GM12878 (cell line): ENCODE measurements around the gene SGCD. TPM values are rescaled to one million over a fixed set of nuclear protein-coding genes. Genes with fewer than 3 reads are reported as not detected.

Source experiments
- ATAC-seq: fragments of 200-7000 bp; cut with Tn5 transposase; 3 replicates; pipeline ENCODE4 v1.9.1; 2020; ENCODE audit warnings: mild to moderate bottlenecking, moderate library complexity
- BruUV-seq: library from RNA; stranded (reverse); fragments of 400-500 nt; replicated peaks from 2 replicates; lab custom pipeline; 2021; lab: Mats Ljungman, UMichigan
- CTCF ChIA-PET: fragments of 300-600 bp; sonication (Branson Sonifier 250); formaldehyde crosslinking; extraction: SDS; loops from one replicate; lab custom pipeline; 2021; ENCODE audit warnings: inconsistent platforms; lab: Yijun Ruan, JAX
- POLR2A ChIA-PET: fragments of 350-600 bp; formaldehyde crosslinking; extraction: SDS; loops from one replicate; lab custom pipeline; 2021; ENCODE audit warnings: inconsistent platforms; lab: Charles Lee
- RAD21 ChIA-PET: fragments of 300-600 bp; sonication (Branson Sonifier 250); formaldehyde crosslinking; loops from one replicate; lab custom pipeline; 2023; ENCODE audit warnings: antibody characterized with exemption; ENCODE audit not compliant: unreplicated experiment; lab: Charles Lee
- SMC1A ChIA-PET: fragments of 300-600 bp; sonication (Branson Sonifier 250); formaldehyde crosslinking; loops from one replicate; lab custom pipeline; 2023; ENCODE audit not compliant: unreplicated experiment, uncharacterized antibody; lab: Charles Lee
- DNase-seq: peaks from one replicate; pipeline ENCODE4 v3.0.0-alpha.2; 2011; ENCODE audit warnings: low read depth, low spot score
- FAIRE-seq: peaks from 3 replicates; lab custom pipeline; 2011; peaks lifted over from hg19 to GRCh38; lab: Jason Lieb, UNC
- H2AFZ ChIP-seq: 2 replicates; pipeline ENCODE4 v1.6.0; 2011; ENCODE audit warnings: low read depth, low read length, control low read depth; ENCODE audit not compliant: control insufficient read depth
- H3K27ac ChIP-seq: 2 replicates; pipeline ENCODE4 v1.5.1; 2011; ENCODE audit warnings: control low read depth; ENCODE audit not compliant: control insufficient read depth, insufficient read depth
- H3K27me3 ChIP-seq, 2 experiments: replicated peaks in 1 of 2; 2 replicates each; pipeline versions ENCODE4 v1.6.0 to v1.6.1; 2011; ENCODE audit warnings: low read length in 1 of 2; ENCODE audit not compliant: control insufficient read depth in 2 of 2, insufficient read depth in 2 of 2
- H3K36me3 ChIP-seq, 2 experiments: 2 replicates each; pipeline ENCODE4 v1.5.1; 2011; ENCODE audit warnings: low read length in 1 of 2; ENCODE audit not compliant: control insufficient read depth in 2 of 2, insufficient read depth in 2 of 2
- H3K4me1 ChIP-seq: 2 replicates; pipeline ENCODE4 v1.6.1; 2011; ENCODE audit warnings: mild to moderate bottlenecking, low read length, moderate library complexity, mixed read lengths; ENCODE audit not compliant: control insufficient read depth, insufficient read depth
- H3K4me2 ChIP-seq: 2 replicates; pipeline ENCODE4 v1.6.0; 2011; ENCODE audit warnings: control low read depth; ENCODE audit not compliant: control insufficient read depth, insufficient read depth
- H3K4me3 ChIP-seq: fragments of 200-600 bp; sonication (generic); 2 replicates; pipeline ENCODE4 v1.5.1; 2016
- H3K79me2 ChIP-seq: 2 replicates; pipeline ENCODE4 v1.6.0; 2011; ENCODE audit warnings: low read length; ENCODE audit not compliant: control insufficient read depth, insufficient read depth
- H3K9ac ChIP-seq: 2 replicates; pipeline ENCODE4 v1.8.0; 2011; ENCODE audit warnings: low read length, control low read depth, mixed read lengths; ENCODE audit not compliant: control insufficient read depth, insufficient read depth
- H3K9me3 ChIP-seq: replicated peaks from 3 replicates; pipeline ENCODE4 v1.5.1; 2011; ENCODE audit warnings: mild to moderate bottlenecking, low read length; ENCODE audit not compliant: control insufficient read depth, insufficient read depth
- H4K20me1 ChIP-seq: 2 replicates; pipeline ENCODE4 v1.6.0; 2011; ENCODE audit not compliant: control insufficient read depth, insufficient read depth
- HDAC2 ChIP-seq: fragments of 200-600 bp; sonication (generic); IDR thresholded peaks from 2 replicates; pipeline ENCODE4 v1.6.1; 2017
- HSF1 ChIP-seq: fragments of 150-350 bp; IDR thresholded peaks from 2 replicates; pipeline ENCODE4 v1.6.1; 2014; ENCODE audit warnings: mild to moderate bottlenecking, low read depth, low read length
- MTA2 ChIP-seq: fragments of 450-650 bp; IDR thresholded peaks from 2 replicates; pipeline ENCODE4 v1.6.1; 2016; ENCODE audit warnings: low read depth, mild to moderate bottlenecking, moderate library complexity
- NBN ChIP-seq: fragments of 450-650 bp; IDR thresholded peaks from 2 replicates; pipeline ENCODE4 v1.6.1; 2016
- NR2C2 ChIP-seq: IDR thresholded peaks from 2 replicates; pipeline ENCODE4 v1.6.1; 2011; ENCODE audit warnings: borderline replicate concordance, low read depth; ENCODE audit not compliant: control insufficient read depth, insufficient read length
- SREBF1 ChIP-seq: IDR thresholded peaks from 2 replicates; pipeline ENCODE4 v1.6.1; 2012; ENCODE audit warnings: mild to moderate bottlenecking, low read length
- ZNF622 ChIP-seq: fragments of 450-650 bp; IDR thresholded peaks from 2 replicates; pipeline ENCODE4 v1.6.1; 2017; ENCODE audit warnings: mild to moderate bottlenecking, inconsistent platforms
- WGBS: methylation state at CpG from one replicate; pipeline ENCODE4 v1.1.6; 2016; ENCODE audit warnings: low lambda C conversion rate; ENCODE audit not compliant: insufficient replicate concordance, insufficient coverage; ENCODE audit errors: missing lambda C conversion rate; 5-methylcytosine and 5-hydroxymethylcytosine counted together
- in situ Hi-C: fragments of 300-500 bp; cut with MboI; formaldehyde crosslinking; loops from 9 replicates; pipeline ENCODE4 v1.14.3; 2018; ENCODE audit warnings: mixed read lengths
- intact Hi-C: fragments of 100-400 bp; cut with micrococcal nuclease; formaldehyde crosslinking; loops from one replicate; pipeline ENCODE4 v1.14.2; 2022; ENCODE audit not compliant: unreplicated experiment
- polyA plus RNA-seq, 11 experiments: library from polyadenylated mRNA; depleted of rRNA in 4 of 11; unstranded in 6 of 11; stranded (reverse) in 5 of 11; fragments of >200 nt; fragmentation: Nextera tagmentation in 4 of 11; fragmentation: Illumina TruSeq in 1 of 11; extraction: Ambion mirVana in 4 of 11; extraction: Trizol in 1 of 11; gene quantifications; 1 replicate in 1 of 11; 2 replicates in 10 of 11; pipeline versions ENCODE4 v1.2.1 to v1.2.3, GENCODE V29; 2011 to 2016; ENCODE audit warnings: inconsistent platforms in 2 of 11, missing spikeins in 2 of 11, low read depth in 1 of 11
- total RNA-seq, 4 experiments: library from RNA; depleted of rRNA in 3 of 4; stranded (reverse); fragments of >200 nt in 3 of 4; fragmentation: Illumina TruSeq in 1 of 4; extraction: Trizol in 1 of 4; gene quantifications; 2 replicates each; pipeline versions ENCODE4 v1.2.1 to v1.2.3, GENCODE V29; 2013 to 2021

Gene SGCD
- total and polyA plus RNA-seq, 10 of the 15 experiments (the other 5 are each of a cell fraction or from before 2014, with no cell fraction given), result 0.06 TPM; not detected in 9

DNA sequence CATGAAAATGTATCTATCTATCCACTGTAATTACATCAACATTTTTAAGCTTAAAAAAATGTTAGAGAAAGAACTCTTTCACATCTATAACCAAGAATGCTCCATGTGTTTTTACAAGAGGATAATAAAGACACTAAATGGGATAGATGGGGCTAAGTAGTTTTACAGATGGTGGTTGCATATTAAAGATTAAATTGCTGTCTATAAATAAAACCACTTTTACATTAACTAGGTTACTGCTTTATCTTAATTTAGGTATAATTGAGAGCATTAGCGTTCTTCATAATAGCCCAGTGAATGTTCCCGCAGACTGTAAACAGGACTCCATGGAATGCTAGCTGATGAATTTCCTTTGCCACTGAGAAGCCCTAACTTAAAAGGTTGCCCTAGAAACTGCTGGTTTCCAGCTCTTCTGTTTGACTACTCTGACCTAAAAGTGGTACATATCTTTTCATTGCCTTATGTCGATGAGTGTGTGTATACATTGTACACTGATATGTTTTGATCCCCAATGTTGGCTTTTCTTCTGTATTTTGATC lies 117.9 kb downstream of the SGCD start:
- intact Hi-C loops, result no loop called here
- Histone ChIP-seq H3K4me3 (no peak overlapping the region), H3K9me3 (no peaks in the 10 kb centered on the region), H3K27me3 (no peaks in the 10 kb centered on the region; a peak in 1 of 4 replicates), H2AFZ (no peak overlapping the region), H3K36me3 (no peaks in the 10 kb centered on the region), H3K4me1 (no peaks in the 10 kb centered on the region), H4K20me1 (no peaks in the 10 kb centered on the region), H3K79me2 (no peaks in the 10 kb centered on the region), H3K9ac (no peak overlapping the region), H3K27ac (no peak overlapping the region), H3K4me2 (no peak overlapping the region)
- DNase-seq (no peak), FAIRE-seq (no peak), ATAC-seq (no peak)
- BruUV-seq, result no TSS peak
- no peak for TF ChIP-seq ZNF622
- TF ChIP-seq SREBF1, result no peak
- TF ChIP-seq NBN, result no peak
- TF ChIP-seq HDAC2, result no peak
- TF ChIP-seq NR2C2, result no peak
- SMC1A ChIA-PET, result no interaction called here
- CTCF ChIA-PET, result no interaction called here
- WGBS, result 64% methylated on average over 3 of the region's 3 CpGs
- POLR2A ChIA-PET, result no interaction called here
- in situ Hi-C loops, result no loop called here
- RAD21 ChIA-PET, result no interaction called here

GRCh38 chr5:156446526-156446925 lies 119.6 kb downstream of the SGCD start:
- TF ChIP-seq MTA2, result no peak
- no peak for TF ChIP-seq HSF1
- TF ChIP-seq NR2C2, result no peak
- RAD21 ChIA-PET, result no interaction called here
- no peaks in the 10 kb centered on the region for H3K36me3 ChIP-seq
- H3K4me2 ChIP-seq, result no peak overlapping the region
- ATAC-seq (no peak), FAIRE-seq (no peak), DNase-seq (no peak)
- H3K27ac ChIP-seq, result no peak overlapping the region
- in situ Hi-C loops, result no loop called here
- BruUV-seq, result no TSS peak
- no peaks in the 10 kb centered on the region for H3K4me1 ChIP-seq
- no peak overlapping the region for H3K4me3 ChIP-seq
- no peaks in the 10 kb centered on the region for H3K9me3 ChIP-seq
- 16% methylated on average over 4 of the region's 4 CpGs for WGBS
- no peaks in the 10 kb centered on the region for H4K20me1 ChIP-seq
- POLR2A ChIA-PET, result no interaction called here
- no peak overlapping the region for H2AFZ ChIP-seq
- H3K27me3 ChIP-seq, result no peaks in the 10 kb centered on the region; a peak in 1 of 4 replicates
- no peaks in the 10 kb centered on the region for H3K79me2 ChIP-seq
- CTCF ChIA-PET, result interaction anchor here (1.2 kb wide), 1 partner anchor 8 kb away, joined by 3 read pairs; no protein-coding TSS in a partner anchor
- SMC1A ChIA-PET, result no interaction called here
- intact Hi-C loops, result no loop called here
- no peak overlapping the region for H3K9ac ChIP-seq
